ENCODE measurements around the gene NEURL1. TPM values are rescaled to one million over a fixed set of nuclear protein-coding genes. Genes with fewer than 3 reads are reported as not detected.

Gene NEURL1
- total RNA-seq, 1 donor from 2014 or later, result 1.3 TPM

DNA sequence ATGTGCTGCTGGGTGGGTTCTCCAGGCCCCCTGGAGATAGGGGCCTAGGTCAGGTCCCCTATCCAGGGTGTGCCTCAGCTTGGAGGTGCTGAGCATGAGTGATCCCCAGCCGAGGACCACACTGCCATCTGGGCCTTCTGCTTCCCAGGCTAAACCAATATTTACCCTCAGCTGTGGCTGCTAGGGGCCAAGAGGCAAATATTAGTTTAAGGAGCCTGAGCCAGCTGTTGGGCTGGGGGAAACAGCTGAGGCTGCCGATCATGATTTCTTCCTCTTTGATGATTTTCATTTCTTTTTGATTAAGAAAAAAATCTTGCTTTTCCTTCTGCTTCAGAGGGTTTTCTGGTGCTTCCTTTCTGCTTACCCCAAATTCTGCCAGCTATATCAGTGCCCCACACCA, 83.4 kb downstream of the NEURL1 start:
- no peak for DNase-seq (ENCODE audit: low read depth)
- no peaks in the 10 kb centered on the region for H3K36me3 ChIP-seq (ENCODE audit: control insufficient read depth, insufficient read depth, low read length)
- H3K27me3 ChIP-seq (ENCODE audit: control insufficient read depth, insufficient read depth, low read length), result peaks cover 2% of the 10 kb centered on the region
- TF ChIP-seq, protein P1, sequence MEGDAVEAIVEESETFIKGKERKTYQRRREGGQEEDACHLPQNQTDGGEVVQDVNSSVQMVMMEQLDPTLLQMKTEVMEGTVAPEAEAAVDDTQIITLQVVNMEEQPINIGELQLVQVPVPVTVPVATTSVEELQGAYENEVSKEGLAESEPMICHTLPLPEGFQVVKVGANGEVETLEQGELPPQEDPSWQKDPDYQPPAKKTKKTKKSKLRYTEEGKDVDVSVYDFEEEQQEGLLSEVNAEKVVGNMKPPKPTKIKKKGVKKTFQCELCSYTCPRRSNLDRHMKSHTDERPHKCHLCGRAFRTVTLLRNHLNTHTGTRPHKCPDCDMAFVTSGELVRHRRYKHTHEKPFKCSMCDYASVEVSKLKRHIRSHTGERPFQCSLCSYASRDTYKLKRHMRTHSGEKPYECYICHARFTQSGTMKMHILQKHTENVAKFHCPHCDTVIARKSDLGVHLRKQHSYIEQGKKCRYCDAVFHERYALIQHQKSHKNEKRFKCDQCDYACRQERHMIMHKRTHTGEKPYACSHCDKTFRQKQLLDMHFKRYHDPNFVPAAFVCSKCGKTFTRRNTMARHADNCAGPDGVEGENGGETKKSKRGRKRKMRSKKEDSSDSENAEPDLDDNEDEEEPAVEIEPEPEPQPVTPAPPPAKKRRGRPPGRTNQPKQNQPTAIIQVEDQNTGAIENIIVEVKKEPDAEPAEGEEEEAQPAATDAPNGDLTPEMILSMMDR (IDR thresholded peaks at IDR 0.05; ENCODE audit: insufficient read depth, low read length, poor library complexity, severe bottlenecking), result no peak
- H3K4me3 ChIP-seq (ENCODE audit: low read depth, low read length), result no peak overlapping the region

DNA sequence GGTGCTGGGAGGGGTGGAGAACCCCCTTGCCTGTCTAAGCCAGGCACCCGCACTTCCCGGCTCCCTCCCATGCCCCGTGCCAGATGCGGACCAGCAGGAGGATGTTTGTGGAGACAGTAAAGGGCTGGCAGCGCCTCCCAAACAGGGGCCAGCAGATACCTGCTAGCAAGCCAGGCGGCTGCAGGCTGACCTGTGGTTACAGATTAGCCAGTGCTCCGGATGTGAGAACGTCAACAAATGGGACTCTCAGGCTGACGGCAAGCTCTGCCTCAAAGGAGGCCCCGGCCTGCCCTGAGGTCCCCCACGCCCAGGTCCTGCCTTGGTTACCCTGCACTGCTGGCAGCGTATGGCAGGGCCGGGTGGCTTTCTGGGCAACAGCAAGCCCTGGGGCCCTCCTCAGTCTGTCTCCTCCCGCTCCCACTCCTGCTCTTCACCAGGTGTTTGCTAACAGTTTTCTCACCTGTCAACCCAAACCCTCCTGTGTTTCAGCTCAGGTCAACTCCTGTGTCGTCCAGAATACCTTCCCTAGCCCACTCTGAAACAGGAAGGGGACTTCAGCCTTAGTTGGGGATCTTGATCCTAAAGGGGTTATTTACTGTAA, 85.4 kb downstream of the NEURL1 start:
- TF ChIP-seq, protein P1 (IDR thresholded peaks at IDR 0.05; ENCODE audit: insufficient read depth, low read length, poor library complexity, severe bottlenecking), result no peak
- no peaks in the 10 kb centered on the region for H3K27me3 ChIP-seq (ENCODE audit: control insufficient read depth, insufficient read depth, low read length)
- H3K4me3 ChIP-seq (ENCODE audit: low read depth, low read length), result no peak overlapping the region
- H3K36me3 ChIP-seq (ENCODE audit: control insufficient read depth, insufficient read depth, low read length), result no peaks in the 10 kb centered on the region
- peak; percentile 26 for DNase-seq (ENCODE audit: low read depth)

DNA sequence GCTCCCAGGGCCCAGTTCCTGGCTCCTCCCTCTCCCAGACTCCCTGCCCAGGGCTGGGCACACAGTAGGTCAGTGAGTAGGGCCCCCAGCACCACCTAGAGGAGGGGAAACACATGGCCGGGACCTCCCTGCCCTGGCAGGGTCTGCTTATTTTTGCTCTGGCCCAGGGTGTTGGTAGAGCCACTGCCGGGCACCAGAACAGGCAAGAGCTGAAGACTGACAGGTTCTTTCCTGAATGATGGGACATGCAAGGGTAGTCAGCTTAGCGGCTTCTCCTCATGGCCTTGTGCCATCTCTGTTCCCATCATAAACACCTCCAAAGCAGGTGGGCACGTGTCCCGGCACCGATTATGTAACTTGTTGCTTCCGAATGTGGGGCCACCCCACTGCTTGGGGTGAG, 86.5 kb downstream of the NEURL1 start:
- H3K27me3 ChIP-seq (ENCODE audit: control insufficient read depth, insufficient read depth, low read length), result peaks cover 10% of the 10 kb centered on the region

DNA sequence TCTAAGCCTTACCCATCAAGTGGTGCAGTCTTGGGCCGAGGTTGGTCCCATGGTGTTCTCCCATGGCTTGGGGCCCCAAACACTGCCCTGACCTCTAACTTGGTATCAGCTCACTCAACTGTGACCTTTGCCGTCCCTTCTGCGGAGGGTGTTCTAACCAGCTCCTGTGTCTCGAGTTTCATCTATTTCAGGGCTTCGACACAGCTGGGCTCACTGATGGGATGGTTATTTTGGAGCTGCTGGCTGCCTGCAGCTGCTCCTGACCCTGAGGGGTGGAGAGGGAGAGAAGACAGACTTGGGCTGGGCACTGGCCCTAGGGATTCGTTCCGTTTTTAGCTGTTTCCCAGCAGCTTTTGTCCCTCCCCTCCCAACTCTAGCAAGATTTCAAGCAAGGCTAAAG, 86.9 kb downstream of the NEURL1 start:
- TF ChIP-seq, protein P1 (IDR thresholded peaks at IDR 0.05; ENCODE audit: insufficient read depth, low read length, poor library complexity, severe bottlenecking), result no peak
- Histone ChIP-seq H3K4me3 (ENCODE audit: low read depth, low read length) (no peak overlapping the region), H3K36me3 (ENCODE audit: control insufficient read depth, insufficient read depth, low read length) (no peaks in the 10 kb centered on the region), H3K27me3 (ENCODE audit: control insufficient read depth, insufficient read depth, low read length) (peaks cover 11% of the 10 kb centered on the region)
- no peak for DNase-seq (ENCODE audit: low read depth)

More for the DNA sequence above, 86.5 kb downstream of the NEURL1 start:
- H3K36me3 ChIP-seq (ENCODE audit: control insufficient read depth, insufficient read depth, low read length), result no peaks in the 10 kb centered on the region
- H3K4me3 ChIP-seq (ENCODE audit: low read depth, low read length), result no peak overlapping the region
- DNase-seq (ENCODE audit: low read depth), result no peak
- TF ChIP-seq, protein P1 (IDR thresholded peaks at IDR 0.05; ENCODE audit: insufficient read depth, low read length, poor library complexity, severe bottlenecking), result no peak

DNA sequence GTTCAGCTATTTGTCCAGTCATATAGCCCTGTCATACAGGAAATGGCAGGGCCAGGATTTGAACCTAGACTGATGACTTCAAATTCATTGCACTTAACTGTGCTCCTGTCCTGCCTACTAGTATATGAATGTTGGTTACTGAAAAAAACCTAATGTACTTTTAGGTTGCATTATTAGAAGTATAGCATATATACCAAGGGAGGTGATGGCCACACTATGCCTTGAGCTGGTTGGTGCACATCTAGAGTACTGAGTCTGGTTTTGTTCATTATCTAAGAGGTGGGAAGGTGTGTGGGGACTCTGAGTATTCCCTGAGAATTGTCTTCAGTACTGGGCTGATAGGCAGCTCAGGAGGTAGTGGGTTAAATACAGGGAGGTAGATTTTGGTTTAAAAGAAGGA, 88.0 kb downstream of the NEURL1 start:
- no peaks in the 10 kb centered on the region for H3K36me3 ChIP-seq (ENCODE audit: control insufficient read depth, insufficient read depth, low read length)
- DNase-seq (ENCODE audit: low read depth), result no peak
- TF ChIP-seq, protein P1 (IDR thresholded peaks at IDR 0.05; ENCODE audit: insufficient read depth, low read length, poor library complexity, severe bottlenecking), result no peak
- peaks cover 11% of the 10 kb centered on the region for H3K27me3 ChIP-seq (ENCODE audit: control insufficient read depth, insufficient read depth, low read length)
- no peak overlapping the region for H3K4me3 ChIP-seq (ENCODE audit: low read depth, low read length)
